Kidney (tissue), 14 donors: ENCODE measurements around the gene NHERF2. TPM values are rescaled to one million over a fixed set of nuclear protein-coding genes. Genes with fewer than 3 reads are reported as not detected.

Experiments
- DNase-seq, 5 donors: peaks; one replicate each; pipeline ENCODE4 v3.0.0-alpha.2; 2013 to 2020
- FAIRE-seq: peaks from 2 replicates; lab custom pipeline; 2012; peaks lifted over from hg19 to GRCh38; lab: Jason Lieb, UNC
- H3K27ac ChIP-seq, 2 donors: one replicate each; pipeline ENCODE4 v1.7.0; 2013; ENCODE audit warnings: low read depth in 2 of 2, low read length in 2 of 2, inconsistent platforms in 1 of 2
- H3K27me3 ChIP-seq: one replicate; pipeline ENCODE4 v1.7.1; 2013; ENCODE audit warnings: low read length, inconsistent platforms; ENCODE audit not compliant: control insufficient read depth, insufficient read depth
- H3K36me3 ChIP-seq, 3 donors: one replicate each; pipeline versions ENCODE4 v1.7.0 to v1.7.1; 2013; ENCODE audit warnings: low read length in 3 of 3, control low read depth in 1 of 3, inconsistent platforms in 1 of 3; ENCODE audit not compliant: insufficient read depth in 3 of 3, control insufficient read depth in 2 of 3
- H3K4me1 ChIP-seq, 3 donors: one replicate each; pipeline versions ENCODE4 v1.7.0 to v1.7.1; 2013; ENCODE audit warnings: low read length in 3 of 3, inconsistent platforms in 1 of 3, low read depth in 1 of 3; ENCODE audit not compliant: control insufficient read depth in 2 of 3, insufficient read depth in 2 of 3
- H3K4me3 ChIP-seq, 3 donors: one replicate each; pipeline versions ENCODE4 v1.7.0 to v1.8.1; 2013; ENCODE audit warnings: low read length in 3 of 3, control low read depth in 1 of 3, inconsistent platforms in 1 of 3
- H3K9ac ChIP-seq, 3 donors: one replicate each; pipeline versions ENCODE4 v1.7.0 to v1.7.1; 2013; ENCODE audit warnings: low read length in 3 of 3, control low read depth in 1 of 3, inconsistent platforms in 1 of 3
- H3K9me3 ChIP-seq, 3 donors: one replicate each; pipeline versions ENCODE4 v1.7.0 to v1.7.1; 2013; ENCODE audit warnings: low read length in 3 of 3, control low read depth in 1 of 3, inconsistent platforms in 1 of 3; ENCODE audit not compliant: control insufficient read depth in 2 of 3, insufficient read depth in 1 of 3
- intact Hi-C: fragments of 100-400 bp; cut with DNase I; formaldehyde crosslinking; loops from one replicate; pipeline ENCODE4 v1.11.1; 2022
- polyA plus RNA-seq: library from polyadenylated mRNA; stranded (reverse); fragments of 350-450 nt; fragmentation: Illumina TruSeq; extraction: RNeasy Lipid Tissue Mini Kit (QIAGEN cat#74804); gene quantifications from one replicate; pipeline ENCODE4 v1.2.3, GENCODE V29; 2014; ENCODE audit warnings: low read depth, low replicate concordance; ENCODE audit not compliant: insufficient read depth
- total RNA-seq: library from RNA; stranded (reverse); fragmentation: NEBNext Ultra II Directional; extraction: Animal tissue kit (Norgen Biotek cat#: 25700); gene quantifications from one replicate; pipeline ENCODE4 v1.2.1, GENCODE V29; 2021
- TF ChIP-seq, protein P1 (sequence below): IDR thresholded peaks from 3 replicates; pipeline ENCODE4 v1.5.1; 2012; ENCODE audit warnings: mild to moderate bottlenecking, moderate library complexity, borderline replicate concordance; ENCODE audit not compliant: insufficient read depth; ENCODE audit errors: extremely low read depth
- donor health status: control.
- donor health status: control.
- donor health status: control.
- donor health status: control.
- donor health status: control.
- donor health status: DM: yes; HTN: yes; CAD: no.
- donor health status: Normal renal cell carcinoma (clear cell type).

Gene NHERF2
- total and polyA plus RNA-seq, 2 donors from 2014 or later = 238 to 405 TPM

DNA sequence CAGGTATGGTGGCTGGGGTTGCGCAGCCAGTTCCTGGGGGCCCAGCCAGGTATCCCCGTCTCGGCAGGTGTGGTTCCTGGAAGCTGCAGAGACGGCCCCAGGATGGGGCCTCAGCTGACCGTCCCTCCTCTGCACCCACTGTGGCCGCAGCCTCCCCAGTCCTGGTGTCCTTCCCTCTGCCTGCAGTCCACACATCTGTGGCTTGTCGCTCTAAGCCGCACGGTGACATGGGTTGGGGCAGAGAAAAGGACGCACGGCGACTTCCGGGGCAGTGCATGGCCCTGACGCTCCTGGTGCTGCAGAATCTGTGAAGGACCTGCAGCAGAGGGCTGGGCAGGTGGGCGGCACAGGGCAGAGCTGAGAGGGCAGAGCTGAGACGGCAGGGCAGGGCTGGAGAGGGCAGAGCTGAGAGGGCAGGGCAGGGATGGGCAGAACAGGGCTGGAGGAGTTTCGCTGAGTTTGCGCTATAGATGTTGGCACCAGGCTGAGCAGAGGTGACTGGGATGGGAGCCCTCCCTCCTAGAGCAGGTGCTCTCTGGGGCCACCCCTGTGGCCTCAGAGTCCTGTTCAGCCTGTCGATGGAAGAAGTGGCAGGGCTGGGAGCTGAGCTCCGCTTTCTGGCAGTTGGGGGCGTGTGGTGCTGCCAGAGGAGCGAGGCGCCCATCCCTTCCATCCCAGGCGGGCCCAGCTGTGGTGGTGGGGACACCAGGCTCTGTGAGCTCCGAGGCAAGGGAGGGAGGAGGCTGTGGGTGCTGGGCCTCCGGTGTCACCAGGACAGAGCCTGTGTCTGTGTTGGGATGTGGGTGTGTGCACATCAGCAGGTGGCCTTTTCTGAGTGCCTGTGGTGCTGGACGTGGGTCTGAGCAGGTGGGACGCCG, 44.1 kb downstream of the NHERF2 start:
- no peak for FAIRE-seq
- Histone ChIP-seq H3K27ac (no peak overlapping the region), H3K9me3 (no peaks in the 10 kb centered on the region), H3K4me1 (no peaks in the 10 kb centered on the region), H3K36me3 (peaks cover 2 to 40% (median 15%) of the 10 kb centered on the region in 3 donors), H3K9ac (no peak overlapping the region), H3K4me3 (no peak overlapping the region), H3K27me3 (no peaks in the 10 kb centered on the region)
- no peak for DNase-seq
- intact Hi-C loops = no loop called here
- TF ChIP-seq, protein P1, sequence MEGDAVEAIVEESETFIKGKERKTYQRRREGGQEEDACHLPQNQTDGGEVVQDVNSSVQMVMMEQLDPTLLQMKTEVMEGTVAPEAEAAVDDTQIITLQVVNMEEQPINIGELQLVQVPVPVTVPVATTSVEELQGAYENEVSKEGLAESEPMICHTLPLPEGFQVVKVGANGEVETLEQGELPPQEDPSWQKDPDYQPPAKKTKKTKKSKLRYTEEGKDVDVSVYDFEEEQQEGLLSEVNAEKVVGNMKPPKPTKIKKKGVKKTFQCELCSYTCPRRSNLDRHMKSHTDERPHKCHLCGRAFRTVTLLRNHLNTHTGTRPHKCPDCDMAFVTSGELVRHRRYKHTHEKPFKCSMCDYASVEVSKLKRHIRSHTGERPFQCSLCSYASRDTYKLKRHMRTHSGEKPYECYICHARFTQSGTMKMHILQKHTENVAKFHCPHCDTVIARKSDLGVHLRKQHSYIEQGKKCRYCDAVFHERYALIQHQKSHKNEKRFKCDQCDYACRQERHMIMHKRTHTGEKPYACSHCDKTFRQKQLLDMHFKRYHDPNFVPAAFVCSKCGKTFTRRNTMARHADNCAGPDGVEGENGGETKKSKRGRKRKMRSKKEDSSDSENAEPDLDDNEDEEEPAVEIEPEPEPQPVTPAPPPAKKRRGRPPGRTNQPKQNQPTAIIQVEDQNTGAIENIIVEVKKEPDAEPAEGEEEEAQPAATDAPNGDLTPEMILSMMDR = no peak

DNA sequence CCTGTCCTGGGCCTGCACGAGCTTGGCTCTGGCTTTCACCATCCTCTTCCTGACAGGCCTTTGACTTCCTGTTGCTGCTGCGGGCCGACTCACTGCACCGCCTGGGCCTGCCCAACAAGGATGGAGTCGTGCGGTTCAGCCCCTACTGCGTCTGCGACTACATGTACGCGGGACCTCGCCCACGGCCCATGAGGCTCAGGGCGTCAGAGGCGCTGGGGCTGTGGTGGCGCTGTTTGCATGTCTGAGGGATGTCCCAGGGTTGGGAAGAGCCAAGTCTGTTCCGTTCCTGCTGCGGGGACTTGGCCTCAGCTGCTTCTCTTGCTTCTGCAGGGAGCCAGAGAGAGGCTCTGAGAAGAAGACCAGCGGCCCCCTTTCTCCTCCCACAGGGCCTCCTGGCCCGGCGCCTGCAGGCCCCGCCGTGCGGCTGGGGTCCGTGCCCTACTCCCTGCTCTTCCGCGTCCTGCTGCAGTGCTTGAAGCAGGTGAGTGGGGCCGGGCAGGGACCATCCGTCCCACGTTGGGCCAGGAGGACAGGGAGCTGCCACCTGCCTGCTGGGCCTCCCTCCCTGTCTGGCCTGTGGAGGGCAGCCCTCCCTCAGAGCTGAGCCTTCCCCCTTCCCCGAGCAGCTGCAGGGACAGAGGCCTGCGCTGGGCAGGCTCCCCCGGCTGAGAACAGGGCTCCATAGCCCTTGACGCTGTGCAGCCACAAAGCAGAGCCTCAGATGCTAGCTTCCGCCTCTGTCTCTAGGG, 44.9 kb downstream of the NHERF2 start:
- H3K36me3 ChIP-seq = peaks cover 0 to 36% (median 10%) of the 10 kb centered on the region in 3 donors
- no peaks in the 10 kb centered on the region for H3K9me3 ChIP-seq
- intact Hi-C loops = no loop called here
- no peak overlapping the region for H3K27ac ChIP-seq
- no peaks in the 10 kb centered on the region for H3K27me3 ChIP-seq
- DNase-seq (no peak), FAIRE-seq (no peak)
- H3K4me3 ChIP-seq = no peak overlapping the region
- no peaks in the 10 kb centered on the region for H3K4me1 ChIP-seq
- TF ChIP-seq, protein P1 = no peak
- H3K9ac ChIP-seq = no peak overlapping the region

DNA sequence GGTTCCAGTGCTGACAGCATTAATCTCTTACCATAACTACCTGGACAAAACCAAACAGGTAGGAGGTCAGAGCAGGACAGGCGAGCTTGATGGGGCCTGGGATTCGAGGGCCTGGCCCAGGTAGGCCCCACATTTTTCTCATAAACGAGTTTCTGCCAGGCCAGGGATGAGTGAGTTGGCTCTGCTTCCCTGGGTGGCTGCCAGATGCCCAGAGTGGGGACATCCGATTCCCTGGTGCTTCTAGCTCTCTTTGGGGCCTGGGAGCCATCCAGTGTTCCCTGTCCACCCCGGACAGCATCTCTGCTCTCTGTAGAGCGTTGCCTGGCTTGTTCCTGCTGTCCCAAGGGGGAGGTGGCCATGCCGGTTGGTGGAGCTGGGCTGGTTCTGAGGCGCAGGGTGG, 46.2 kb downstream of the NHERF2 start:
- DNase-seq (no peak), FAIRE-seq (no peak)
- intact Hi-C loops = no loop called here
- Histone ChIP-seq H3K27ac (no peak overlapping the region), H3K4me3 (no peak overlapping the region), H3K9me3 (no peaks in the 10 kb centered on the region), H3K9ac (no peak overlapping the region), H3K36me3 (peaks cover 0 to 41% (median 10%) of the 10 kb centered on the region in 3 donors), H3K27me3 (no peaks in the 10 kb centered on the region), H3K4me1 (no peaks in the 10 kb centered on the region)
- TF ChIP-seq, protein P1 = no peak
